Mesothelial cell of epicardium (in vitro differentiated cells): ENCODE data around the gene SRRD. TPM values are rescaled to one million over a fixed set of nuclear protein-coding genes. Genes with fewer than 3 reads are reported as not detected.

Source experiments
- DNase-seq, 2 experiments: peaks; one replicate each; pipeline ENCODE4 v3.0.0; 2021; ENCODE audit warnings: low spot score in 2 of 2; ENCODE audit not compliant: unreplicated experiment in 2 of 2
- H3K27ac Mint-ChIP-seq: 2 replicates; pipeline ENCODE4 v1.8.0; 2021; ENCODE audit warnings: mixed read lengths
- H3K27me3 Mint-ChIP-seq: 2 replicates; pipeline ENCODE4 v1.8.0; 2021; ENCODE audit warnings: low read depth, mixed read lengths
- H3K36me3 Mint-ChIP-seq: 2 replicates; pipeline ENCODE4 v1.8.0; 2021; ENCODE audit warnings: mixed read lengths
- H3K4me1 Mint-ChIP-seq: 2 replicates; pipeline ENCODE4 v1.8.0; 2021; ENCODE audit warnings: mixed read lengths
- H3K4me3 Mint-ChIP-seq: 2 replicates; pipeline ENCODE4 v1.8.0; 2021; ENCODE audit warnings: mild to moderate bottlenecking, moderate library complexity, mixed read lengths
- H3K9me3 Mint-ChIP-seq: 2 replicates; pipeline ENCODE4 v1.8.0; 2021; ENCODE audit warnings: mixed read lengths
- total RNA-seq: library from RNA; stranded (reverse); gene quantifications from 3 replicates; pipeline ENCODE4 v1.2.1, GENCODE V29; 2021
- TF ChIP-seq, protein P1 (sequence below): fragments of 200-600 bp; sonication (generic); IDR thresholded peaks from one replicate; pipeline ENCODE4 v1.5.0; 2021; ENCODE audit warnings: antibody characterized with exemption; ENCODE audit not compliant: unreplicated experiment

Gene SRRD
- total RNA-seq, 1 donor from 2014 or later: 24.1 TPM

DNA sequence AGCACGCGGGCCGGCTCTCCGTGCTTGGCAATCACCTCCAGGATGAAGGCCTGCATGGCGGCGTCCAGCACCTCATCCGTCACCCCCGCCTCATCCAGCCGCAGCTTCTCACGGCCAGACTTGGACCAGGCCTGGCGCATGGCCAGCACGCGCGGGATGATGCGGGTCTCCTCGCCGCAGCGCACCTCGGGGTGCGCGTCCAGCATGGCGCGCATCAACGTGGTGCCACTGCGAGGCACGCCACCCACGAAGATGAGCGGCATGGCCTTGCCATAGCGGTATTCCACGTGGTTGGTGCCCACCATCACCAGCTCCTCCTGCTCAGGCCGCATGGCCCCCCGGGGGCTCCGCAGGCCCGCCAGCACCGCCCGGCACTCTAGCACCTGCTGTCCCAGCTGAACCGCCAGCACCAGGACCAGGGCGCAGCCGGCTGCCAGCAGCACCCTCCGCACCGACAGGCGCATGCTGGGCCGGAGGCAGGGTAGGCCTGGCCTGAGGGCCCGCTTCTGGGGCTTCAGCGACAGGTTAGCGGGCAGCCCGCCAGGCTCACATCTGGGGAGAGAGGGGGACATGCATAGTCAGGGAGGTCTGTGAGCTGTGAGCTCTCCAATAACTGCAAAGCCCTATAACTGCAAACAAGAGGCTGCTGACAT, 57.6 kb downstream of the SRRD start:
- no peak overlapping the region for H3K4me3 Mint-ChIP-seq
- no peaks in the 10 kb centered on the region for H3K9me3 Mint-ChIP-seq
- TF ChIP-seq, protein P1, sequence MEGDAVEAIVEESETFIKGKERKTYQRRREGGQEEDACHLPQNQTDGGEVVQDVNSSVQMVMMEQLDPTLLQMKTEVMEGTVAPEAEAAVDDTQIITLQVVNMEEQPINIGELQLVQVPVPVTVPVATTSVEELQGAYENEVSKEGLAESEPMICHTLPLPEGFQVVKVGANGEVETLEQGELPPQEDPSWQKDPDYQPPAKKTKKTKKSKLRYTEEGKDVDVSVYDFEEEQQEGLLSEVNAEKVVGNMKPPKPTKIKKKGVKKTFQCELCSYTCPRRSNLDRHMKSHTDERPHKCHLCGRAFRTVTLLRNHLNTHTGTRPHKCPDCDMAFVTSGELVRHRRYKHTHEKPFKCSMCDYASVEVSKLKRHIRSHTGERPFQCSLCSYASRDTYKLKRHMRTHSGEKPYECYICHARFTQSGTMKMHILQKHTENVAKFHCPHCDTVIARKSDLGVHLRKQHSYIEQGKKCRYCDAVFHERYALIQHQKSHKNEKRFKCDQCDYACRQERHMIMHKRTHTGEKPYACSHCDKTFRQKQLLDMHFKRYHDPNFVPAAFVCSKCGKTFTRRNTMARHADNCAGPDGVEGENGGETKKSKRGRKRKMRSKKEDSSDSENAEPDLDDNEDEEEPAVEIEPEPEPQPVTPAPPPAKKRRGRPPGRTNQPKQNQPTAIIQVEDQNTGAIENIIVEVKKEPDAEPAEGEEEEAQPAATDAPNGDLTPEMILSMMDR: no peak
- H3K27ac Mint-ChIP-seq: no peak overlapping the region
- no peaks in the 10 kb centered on the region for H3K4me1 Mint-ChIP-seq
- H3K36me3 Mint-ChIP-seq: peaks cover 4% of the 10 kb centered on the region
- H3K27me3 Mint-ChIP-seq: no peaks in the 10 kb centered on the region
- no peak for DNase-seq

DNA sequence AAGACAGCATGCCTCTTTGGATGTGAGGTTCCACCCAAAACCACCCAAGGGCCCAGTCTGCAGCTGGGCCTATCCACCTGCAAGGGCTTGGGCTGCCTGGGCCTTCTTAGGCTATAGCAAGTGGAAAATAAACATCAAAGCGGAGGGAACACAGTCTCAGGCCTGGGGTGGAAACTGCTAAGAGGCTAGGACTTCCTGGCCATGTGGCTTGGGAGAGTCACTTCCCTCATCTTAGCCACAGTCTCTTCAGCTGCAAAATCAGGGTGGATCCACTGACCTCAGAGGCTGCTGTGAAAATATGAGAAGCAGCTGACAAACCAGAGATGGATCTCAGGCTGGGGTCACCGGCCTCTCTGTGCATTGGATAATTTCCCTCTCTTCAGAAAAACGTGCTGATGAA, 59.2 kb downstream of the SRRD start:
- H3K4me1 Mint-ChIP-seq: no peaks in the 10 kb centered on the region
- TF ChIP-seq, protein P1: no peak
- DNase-seq: no peak
- no peak overlapping the region for H3K4me3 Mint-ChIP-seq
- H3K27ac Mint-ChIP-seq: no peak overlapping the region
- no peaks in the 10 kb centered on the region for H3K27me3 Mint-ChIP-seq
- peaks cover 2% of the 10 kb centered on the region for H3K36me3 Mint-ChIP-seq
- no peaks in the 10 kb centered on the region for H3K9me3 Mint-ChIP-seq

Other genes with a start within 250 kb of the SRRD start
- gene ASPHD2, start 54.6 kb upstream of the SRRD start, total RNA-seq: 1.9 to 2.6 TPM (median 2.5 TPM) in 3 replicates
- gene HPS4, start 94 bp upstream of the SRRD start, total RNA-seq: 54.1 to 55.9 TPM (median 55.6 TPM) in 3 replicates
- 36.4 to 39.3 TPM (median 37.9 TPM) in 3 replicates for gene TFIP11, start 28.6 kb downstream of the SRRD start, total RNA-seq
- gene TPST2, start 106.3 kb downstream of the SRRD start, total RNA-seq: 17.2 to 19.4 TPM (median 18.5 TPM) in 3 replicates
- gene CRYBB1, start 134.2 kb downstream of the SRRD start, total RNA-seq: not detected in 3 replicates
- not detected in 3 replicates for gene CRYBA4, start 138.1 kb downstream of the SRRD start, total RNA-seq
- gene MIAT, start 173.7 kb downstream of the SRRD start, total RNA-seq: 6.6 to 7.0 TPM (median 6.7 TPM) in 3 replicates